Chondrocyte (in vitro differentiated cells): Measurements from ENCODE around the gene SAAL1. TPM values are rescaled to one million over a fixed set of nuclear protein-coding genes. Genes with fewer than 3 reads are reported as not detected.
A peak's percentile ranks its signal among the peaks of the same experiment; 100 is the strongest.

Experiments
- DNase-seq: peaks from one replicate; pipeline ENCODE4 v3.0.0; 2021; ENCODE audit warnings: mixed read lengths, low spot score
- H3K27ac Mint-ChIP-seq: one replicate; pipeline ENCODE4 v1.8.0; 2021; ENCODE audit warnings: mild to moderate bottlenecking, moderate library complexity, mixed read lengths; ENCODE audit not compliant: unreplicated experiment
- H3K27me3 Mint-ChIP-seq: 2 replicates; pipeline ENCODE4 v1.8.0; 2021; ENCODE audit warnings: low read depth, mixed read lengths
- H3K36me3 Mint-ChIP-seq: 2 replicates; pipeline ENCODE4 v1.8.0; 2021; ENCODE audit warnings: low read depth, mixed read lengths
- H3K4me1 Mint-ChIP-seq: 2 replicates; pipeline ENCODE4 v1.8.0; 2021; ENCODE audit warnings: low read depth, mild to moderate bottlenecking, mixed read lengths
- H3K4me3 Mint-ChIP-seq: one replicate; pipeline ENCODE4 v1.8.0; 2021; ENCODE audit warnings: mild to moderate bottlenecking, moderate library complexity, mixed read lengths; ENCODE audit not compliant: unreplicated experiment
- H3K9me3 Mint-ChIP-seq: 2 replicates; pipeline ENCODE4 v1.8.0; 2021; ENCODE audit warnings: low read depth, mixed read lengths
- total RNA-seq: library from RNA; stranded (reverse); gene quantifications from 3 replicates; pipeline ENCODE4 v1.2.1, GENCODE V29; 2021
- TF ChIP-seq, protein P1 (sequence below): fragments of 200-600 bp; sonication (generic); IDR thresholded peaks from 2 replicates; pipeline ENCODE4 v1.5.0; 2021; ENCODE audit warnings: antibody characterized with exemption, mild to moderate bottlenecking, moderate library complexity

Gene SAAL1
- total RNA-seq, 1 donor from 2014 or later: 12.1 TPM

DNA sequence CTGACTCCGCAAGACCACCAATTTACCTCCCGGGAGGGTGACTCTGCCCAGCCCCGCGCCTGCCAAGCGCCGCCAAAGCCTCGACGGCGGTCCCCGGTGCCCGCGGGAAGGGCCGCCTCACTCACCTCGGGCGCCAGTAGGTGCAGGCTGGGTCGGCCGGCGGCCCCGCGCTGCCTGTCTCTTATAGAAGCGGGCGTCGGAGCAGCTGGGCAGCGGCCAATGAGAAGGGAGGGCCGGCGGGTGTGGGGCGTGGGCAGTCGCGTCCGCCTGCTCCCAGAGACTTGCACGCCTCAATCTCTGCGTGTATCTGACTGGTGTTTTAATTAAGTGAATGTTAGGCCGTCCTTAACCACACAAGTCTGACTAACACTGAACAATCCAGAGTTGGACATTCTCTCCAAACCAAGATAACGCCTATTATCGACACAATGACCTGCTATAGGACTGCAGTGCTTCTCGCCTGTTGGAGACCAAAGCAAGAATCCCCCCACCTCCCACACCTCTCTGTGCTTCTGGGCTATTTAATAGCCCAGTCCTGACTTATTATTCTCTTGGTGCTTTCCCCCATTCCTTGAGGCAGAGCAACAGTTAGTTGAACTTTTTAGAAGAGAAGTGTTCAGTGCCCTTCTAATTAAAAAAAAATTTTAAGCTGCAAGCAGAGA is 59.6 kb downstream of the SAAL1 start, which contains the start of gene TPH1:
Gene TPH1 (minus strand): TSS at position 154 of the 662 bp plus-strand sequence. CDS start 5,507 bp downstream, outside the sequence.
- H3K9me3 Mint-ChIP-seq: peaks cover 9% of the 10 kb centered on the region
- H3K36me3 Mint-ChIP-seq: peaks cover 9% of the 10 kb centered on the region
- no peak for DNase-seq
- TF ChIP-seq, protein P1, sequence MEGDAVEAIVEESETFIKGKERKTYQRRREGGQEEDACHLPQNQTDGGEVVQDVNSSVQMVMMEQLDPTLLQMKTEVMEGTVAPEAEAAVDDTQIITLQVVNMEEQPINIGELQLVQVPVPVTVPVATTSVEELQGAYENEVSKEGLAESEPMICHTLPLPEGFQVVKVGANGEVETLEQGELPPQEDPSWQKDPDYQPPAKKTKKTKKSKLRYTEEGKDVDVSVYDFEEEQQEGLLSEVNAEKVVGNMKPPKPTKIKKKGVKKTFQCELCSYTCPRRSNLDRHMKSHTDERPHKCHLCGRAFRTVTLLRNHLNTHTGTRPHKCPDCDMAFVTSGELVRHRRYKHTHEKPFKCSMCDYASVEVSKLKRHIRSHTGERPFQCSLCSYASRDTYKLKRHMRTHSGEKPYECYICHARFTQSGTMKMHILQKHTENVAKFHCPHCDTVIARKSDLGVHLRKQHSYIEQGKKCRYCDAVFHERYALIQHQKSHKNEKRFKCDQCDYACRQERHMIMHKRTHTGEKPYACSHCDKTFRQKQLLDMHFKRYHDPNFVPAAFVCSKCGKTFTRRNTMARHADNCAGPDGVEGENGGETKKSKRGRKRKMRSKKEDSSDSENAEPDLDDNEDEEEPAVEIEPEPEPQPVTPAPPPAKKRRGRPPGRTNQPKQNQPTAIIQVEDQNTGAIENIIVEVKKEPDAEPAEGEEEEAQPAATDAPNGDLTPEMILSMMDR: no peak
- H3K4me3 Mint-ChIP-seq: peak within 1 kb of the TSS; percentile 56
- peak within 1 kb of the TSS; percentile 18 for H3K27ac Mint-ChIP-seq
- H3K4me1 Mint-ChIP-seq: peaks cover 18% of the 10 kb centered on the region
- peaks cover 29% of the 10 kb centered on the region for H3K27me3 Mint-ChIP-seq

DNA sequence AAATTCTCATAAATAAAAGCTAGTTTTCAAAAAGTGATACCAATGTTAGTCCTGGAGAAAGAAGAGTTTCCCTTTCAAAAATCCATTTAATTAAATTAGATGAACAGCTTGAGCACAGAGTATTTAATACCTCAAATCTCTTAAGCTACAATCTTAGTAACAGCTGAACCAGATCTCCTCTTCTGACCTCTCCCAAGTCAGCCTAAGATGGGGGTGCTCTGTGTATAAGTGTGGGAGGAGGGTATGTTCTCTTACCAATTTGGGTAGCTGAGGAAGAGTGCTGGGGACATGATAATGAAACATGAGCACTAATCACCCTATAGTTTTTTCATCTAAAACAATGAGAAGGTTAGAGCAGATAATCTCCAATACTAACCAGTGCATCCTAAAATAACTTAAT is 69.4 kb downstream of the SAAL1 start:
- H3K27ac Mint-ChIP-seq: no peak overlapping the region
- no peaks in the 10 kb centered on the region for H3K4me1 Mint-ChIP-seq
- no peak for DNase-seq
- H3K27me3 Mint-ChIP-seq: peaks cover 4% of the 10 kb centered on the region
- TF ChIP-seq, protein P1: no peak
- peaks cover 2% of the 10 kb centered on the region for H3K36me3 Mint-ChIP-seq
- H3K4me3 Mint-ChIP-seq: no peak overlapping the region
- no peaks in the 10 kb centered on the region for H3K9me3 Mint-ChIP-seq

Other genes with a start within 250 kb of the SAAL1 start
- 34.3 to 37.6 TPM (median 36.6 TPM) in 3 replicates for gene SERGEF, start 93.0 kb downstream of the SAAL1 start, total RNA-seq
- gene TPH1, start 59.8 kb downstream of the SAAL1 start, total RNA-seq: 0.99 to 6.4 TPM (median 5.0 TPM) in 3 replicates
- gene MRGPRX3, start 26.5 kb upstream of the SAAL1 start, total RNA-seq: not detected in 3 replicates
- gene MRGPRX4, start 66.8 kb upstream of the SAAL1 start, total RNA-seq: not detected in 3 replicates
- not detected in 3 replicates for gene SAA4, start 130.7 kb upstream of the SAAL1 start, total RNA-seq
- gene SAA2, start 142.6 kb upstream of the SAAL1 start, total RNA-seq: not detected in 3 replicates
- gene SAA1, start 160.2 kb upstream of the SAAL1 start, total RNA-seq: not detected in 3 replicates
- 31.1 to 67.9 TPM (median 35.2 TPM) in 3 replicates for gene HPS5, start 216.1 kb upstream of the SAAL1 start, total RNA-seq
- gene GTF2H1, start 216.5 kb upstream of the SAAL1 start, total RNA-seq: 55.9 to 71.6 TPM (median 57.1 TPM) in 3 replicates